ENCODE results near the gene GRPR.

The GRPR gene

GRCh38 chrX:16141422-16142245 is 18.3 kb downstream of the GRPR start:
- no peak for ATAC-seq
- no peak for TF ChIP-seq ZNF70 (CRISPR knock-in tag; IDR thresholded peaks at IDR 0.05)
- TF ChIP-seq, protein P1, sequence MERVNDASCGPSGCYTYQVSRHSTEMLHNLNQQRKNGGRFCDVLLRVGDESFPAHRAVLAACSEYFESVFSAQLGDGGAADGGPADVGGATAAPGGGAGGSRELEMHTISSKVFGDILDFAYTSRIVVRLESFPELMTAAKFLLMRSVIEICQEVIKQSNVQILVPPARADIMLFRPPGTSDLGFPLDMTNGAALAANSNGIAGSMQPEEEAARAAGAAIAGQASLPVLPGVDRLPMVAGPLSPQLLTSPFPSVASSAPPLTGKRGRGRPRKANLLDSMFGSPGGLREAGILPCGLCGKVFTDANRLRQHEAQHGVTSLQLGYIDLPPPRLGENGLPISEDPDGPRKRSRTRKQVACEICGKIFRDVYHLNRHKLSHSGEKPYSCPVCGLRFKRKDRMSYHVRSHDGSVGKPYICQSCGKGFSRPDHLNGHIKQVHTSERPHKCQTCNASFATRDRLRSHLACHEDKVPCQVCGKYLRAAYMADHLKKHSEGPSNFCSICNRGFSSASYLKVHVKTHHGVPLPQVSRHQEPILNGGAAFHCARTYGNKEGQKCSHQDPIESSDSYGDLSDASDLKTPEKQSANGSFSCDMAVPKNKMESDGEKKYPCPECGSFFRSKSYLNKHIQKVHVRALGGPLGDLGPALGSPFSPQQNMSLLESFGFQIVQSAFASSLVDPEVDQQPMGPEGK (CRISPR knock-in tag; IDR thresholded peaks at IDR 0.05; ENCODE audit: borderline replicate concordance), result no peak
- no peak for TF ChIP-seq ZFP30 (CRISPR knock-in tag; IDR thresholded peaks at IDR 0.05)

DNA sequence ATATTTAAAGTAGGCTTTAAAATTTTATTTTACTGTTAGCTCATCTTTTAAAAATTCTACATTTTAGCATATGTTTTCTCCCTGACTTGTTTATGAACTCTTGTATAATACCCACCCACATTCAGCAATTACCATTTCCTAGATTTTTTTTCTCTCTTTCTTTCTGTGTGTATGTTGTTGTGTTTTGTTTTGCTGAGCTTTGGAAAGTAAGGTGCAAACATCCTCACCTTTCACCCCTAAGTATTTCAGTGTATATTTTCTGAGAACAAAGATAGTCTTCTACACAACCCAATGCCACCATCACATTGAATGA is 18.8 kb downstream of the GRPR start:
- ATAC-seq, result no peak
- TF ChIP-seq, protein P2, sequence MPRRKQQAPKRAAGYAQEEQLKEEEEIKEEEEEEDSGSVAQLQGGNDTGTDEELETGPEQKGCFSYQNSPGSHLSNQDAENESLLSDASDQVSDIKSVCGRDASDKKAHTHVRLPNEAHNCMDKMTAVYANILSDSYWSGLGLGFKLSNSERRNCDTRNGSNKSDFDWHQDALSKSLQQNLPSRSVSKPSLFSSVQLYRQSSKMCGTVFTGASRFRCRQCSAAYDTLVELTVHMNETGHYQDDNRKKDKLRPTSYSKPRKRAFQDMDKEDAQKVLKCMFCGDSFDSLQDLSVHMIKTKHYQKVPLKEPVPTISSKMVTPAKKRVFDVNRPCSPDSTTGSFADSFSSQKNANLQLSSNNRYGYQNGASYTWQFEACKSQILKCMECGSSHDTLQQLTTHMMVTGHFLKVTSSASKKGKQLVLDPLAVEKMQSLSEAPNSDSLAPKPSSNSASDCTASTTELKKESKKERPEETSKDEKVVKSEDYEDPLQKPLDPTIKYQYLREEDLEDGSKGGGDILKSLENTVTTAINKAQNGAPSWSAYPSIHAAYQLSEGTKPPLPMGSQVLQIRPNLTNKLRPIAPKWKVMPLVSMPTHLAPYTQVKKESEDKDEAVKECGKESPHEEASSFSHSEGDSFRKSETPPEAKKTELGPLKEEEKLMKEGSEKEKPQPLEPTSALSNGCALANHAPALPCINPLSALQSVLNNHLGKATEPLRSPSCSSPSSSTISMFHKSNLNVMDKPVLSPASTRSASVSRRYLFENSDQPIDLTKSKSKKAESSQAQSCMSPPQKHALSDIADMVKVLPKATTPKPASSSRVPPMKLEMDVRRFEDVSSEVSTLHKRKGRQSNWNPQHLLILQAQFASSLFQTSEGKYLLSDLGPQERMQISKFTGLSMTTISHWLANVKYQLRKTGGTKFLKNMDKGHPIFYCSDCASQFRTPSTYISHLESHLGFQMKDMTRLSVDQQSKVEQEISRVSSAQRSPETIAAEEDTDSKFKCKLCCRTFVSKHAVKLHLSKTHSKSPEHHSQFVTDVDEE (CRISPR knock-in tag; IDR thresholded peaks at IDR 0.05), result no peak
- no peak for TF ChIP-seq ZNF565 (CRISPR knock-in tag; conservative IDR thresholded peaks at IDR 0.05; ENCODE audit: low read depth)
- TF ChIP-seq BACH2 (CRISPR knock-in tag; IDR thresholded peaks at IDR 0.05; ENCODE audit: borderline replicate concordance), result no peak
- no peak for TF ChIP-seq ISL1 (CRISPR knock-in tag; IDR thresholded peaks at IDR 0.05)
- TF ChIP-seq, protein P3, sequence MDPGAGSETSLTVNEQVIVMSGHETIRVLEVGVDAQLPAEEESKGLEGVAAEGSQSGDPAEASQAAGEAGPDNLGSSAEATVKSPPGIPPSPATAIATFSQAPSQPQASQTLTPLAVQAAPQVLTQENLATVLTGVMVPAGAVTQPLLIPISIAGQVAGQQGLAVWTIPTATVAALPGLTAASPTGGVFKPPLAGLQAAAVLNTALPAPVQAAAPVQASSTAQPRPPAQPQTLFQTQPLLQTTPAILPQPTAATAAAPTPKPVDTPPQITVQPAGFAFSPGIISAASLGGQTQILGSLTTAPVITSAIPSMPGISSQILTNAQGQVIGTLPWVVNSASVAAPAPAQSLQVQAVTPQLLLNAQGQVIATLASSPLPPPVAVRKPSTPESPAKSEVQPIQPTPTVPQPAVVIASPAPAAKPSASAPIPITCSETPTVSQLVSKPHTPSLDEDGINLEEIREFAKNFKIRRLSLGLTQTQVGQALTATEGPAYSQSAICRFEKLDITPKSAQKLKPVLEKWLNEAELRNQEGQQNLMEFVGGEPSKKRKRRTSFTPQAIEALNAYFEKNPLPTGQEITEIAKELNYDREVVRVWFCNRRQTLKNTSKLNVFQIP (CRISPR knock-in tag; IDR thresholded peaks at IDR 0.05; ENCODE audit: borderline replicate concordance, low read depth), result no peak
- no peak for TF ChIP-seq ZFP3 (CRISPR knock-in tag; IDR thresholded peaks at IDR 0.05)
- TF ChIP-seq ZC3H10 (CRISPR knock-in tag; IDR thresholded peaks at IDR 0.05), result no peak
- TF ChIP-seq ZNF70 (CRISPR knock-in tag; IDR thresholded peaks at IDR 0.05), result no peak
- no peak for TF ChIP-seq GLIS3 (CRISPR knock-in tag; IDR thresholded peaks at IDR 0.05)
- TF ChIP-seq TOX (CRISPR knock-in tag; IDR thresholded peaks at IDR 0.05; ENCODE audit: borderline replicate concordance), result no peak
- no peak for TF ChIP-seq CSDC2 (CRISPR knock-in tag; IDR thresholded peaks at IDR 0.05)
- no peak for TF ChIP-seq OSR1 (CRISPR knock-in tag; IDR thresholded peaks at IDR 0.05)
- no peak for TF ChIP-seq TCF4 (CRISPR knock-in tag; IDR thresholded peaks at IDR 0.05; ENCODE audit: borderline replicate concordance)
- no peak for TF ChIP-seq SNAI2 (CRISPR knock-in tag; IDR thresholded peaks at IDR 0.05)
- no peak for TF ChIP-seq RARB (CRISPR knock-in tag; IDR thresholded peaks at IDR 0.05)
- no peak for TF ChIP-seq ARNTL (CRISPR knock-in tag; IDR thresholded peaks at IDR 0.05; ENCODE audit: borderline replicate concordance, low read depth)
- no peak for TF ChIP-seq ZNF8 (CRISPR knock-in tag; IDR thresholded peaks at IDR 0.05)

DNA sequence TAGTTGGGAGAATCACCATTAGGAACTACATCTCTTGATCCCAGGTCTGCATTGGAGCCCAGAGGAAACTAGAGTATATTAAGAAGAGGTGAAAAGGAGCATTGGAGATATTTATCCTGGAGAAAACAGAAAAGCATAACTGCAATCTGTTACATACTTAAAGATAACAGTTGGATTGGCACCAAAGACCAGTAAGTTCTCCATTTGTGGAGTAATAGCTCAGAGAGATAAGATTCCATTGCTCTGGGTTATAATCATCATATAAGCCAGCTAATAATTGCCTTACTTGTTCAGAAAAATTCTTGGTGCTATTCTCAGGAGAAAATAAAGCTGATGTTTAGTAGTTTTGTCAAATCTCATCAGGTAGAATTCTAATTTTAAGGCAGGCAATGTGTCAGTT is 20.6 kb downstream of the GRPR start:
- TF ChIP-seq, protein P3 (CRISPR knock-in tag; IDR thresholded peaks at IDR 0.05; ENCODE audit: borderline replicate concordance, low read depth), result no peak
- TF ChIP-seq TOX (CRISPR knock-in tag; IDR thresholded peaks at IDR 0.05; ENCODE audit: borderline replicate concordance) (no peak), ZFP3 (CRISPR knock-in tag; IDR thresholded peaks at IDR 0.05) (no peak), TCF4 (CRISPR knock-in tag; IDR thresholded peaks at IDR 0.05; ENCODE audit: borderline replicate concordance) (no peak)
- TF ChIP-seq, protein P1 (CRISPR knock-in tag; IDR thresholded peaks at IDR 0.05; ENCODE audit: borderline replicate concordance), result no peak
- ATAC-seq, result no peak
